Nephron progenitor cell (in vitro differentiated cells): ENCODE results near the gene EDEM2.
"Not testable (repeated sequence)": the region's sequence is repeated elsewhere in the genome, so short reads cannot be mapped to it uniquely, and the experiment has no call there.

Experiments used
- DNase-seq: peaks from one replicate; pipeline ENCODE4 v3.0.0; 2021
- H3K27ac Mint-ChIP-seq: 2 replicates; pipeline ENCODE4 v1.8.0; 2021; ENCODE audit warnings: mild to moderate bottlenecking, moderate library complexity, mixed read lengths
- H3K27me3 Mint-ChIP-seq: 2 replicates; pipeline ENCODE4 v1.8.0; 2021; ENCODE audit warnings: mild to moderate bottlenecking, low read depth, mixed read lengths; ENCODE audit not compliant: poor library complexity
- H3K36me3 Mint-ChIP-seq: 2 replicates; pipeline ENCODE4 v1.8.0; 2021; ENCODE audit warnings: low read depth, mixed read lengths
- H3K4me1 Mint-ChIP-seq: 2 replicates; pipeline ENCODE4 v1.8.0; 2021; ENCODE audit warnings: mixed read lengths
- H3K4me3 Mint-ChIP-seq: 2 replicates; pipeline ENCODE4 v1.8.0; 2021; ENCODE audit warnings: mild to moderate bottlenecking, moderate library complexity, mixed read lengths
- H3K9me3 Mint-ChIP-seq: 2 replicates; pipeline ENCODE4 v1.8.0; 2021; ENCODE audit warnings: mild to moderate bottlenecking, moderate library complexity, mixed read lengths
- CTCF ChIP-seq: fragments of 200-600 bp; sonication (generic); IDR thresholded peaks from 2 replicates; pipeline ENCODE4 v1.5.0; 2021; ENCODE audit warnings: antibody characterized with exemption

EDEM2 gene

GRCh38 chr20:35116258-35116657, 30.9 kb downstream of the EDEM2 start:
- Mint-ChIP-seq H3K4me1 (no peaks in the 10 kb centered on the region), H3K27me3 (peaks cover 4% of the 10 kb centered on the region), H3K9me3 (no peaks in the 10 kb centered on the region), H3K4me3 (no peak overlapping the region), H3K36me3 (peaks cover 26% of the 10 kb centered on the region), H3K27ac (peak overlapping the region; percentile 64)
- TF ChIP-seq CTCF = no peak
- no peak for DNase-seq

GRCh38 chr20:35115606-35116005, 31.5 kb downstream of the EDEM2 start:
- H3K4me1 Mint-ChIP-seq = no peaks in the 10 kb centered on the region
- peak overlapping the region; percentile 1 for H3K27ac Mint-ChIP-seq
- peaks cover 4% of the 10 kb centered on the region for H3K27me3 Mint-ChIP-seq
- no peak for DNase-seq
- no peaks in the 10 kb centered on the region for H3K9me3 Mint-ChIP-seq
- H3K4me3 Mint-ChIP-seq = no peak overlapping the region
- no peak for TF ChIP-seq CTCF
- peaks cover 26% of the 10 kb centered on the region for H3K36me3 Mint-ChIP-seq

GRCh38 chr20:35112276-35112675, 34.9 kb downstream of the EDEM2 start:
- not testable (repeated sequence) for H3K4me1 Mint-ChIP-seq, H3K27me3 Mint-ChIP-seq, DNase-seq, H3K27ac Mint-ChIP-seq, H3K4me3 Mint-ChIP-seq, H3K36me3 Mint-ChIP-seq, H3K9me3 Mint-ChIP-seq

GRCh38 chr20:35111141-35111888, 35.8 kb downstream of the EDEM2 start:
- no peak for DNase-seq
- Mint-ChIP-seq H3K4me1 (no peaks in the 10 kb centered on the region), H3K27ac (no peak overlapping the region), H3K9me3 (no peaks in the 10 kb centered on the region), H3K36me3 (peaks cover 9% of the 10 kb centered on the region), H3K4me3 (no peak overlapping the region), H3K27me3 (peaks cover 3% of the 10 kb centered on the region)
- TF ChIP-seq CTCF = no peak

- no peaks in the 10 kb centered on the region for H3K9me3 Mint-ChIP-seq
- no peaks in the 10 kb centered on the region for H3K4me1 Mint-ChIP-seq
- no peak for DNase-seq
- no peaks in the 10 kb centered on the region for H3K36me3 Mint-ChIP-seq
- H3K27me3 Mint-ChIP-seq = peaks cover 5% of the 10 kb centered on the region
- H3K27ac Mint-ChIP-seq = no peak overlapping the region
- no peak overlapping the region for H3K4me3 Mint-ChIP-seq
- TF ChIP-seq CTCF = no peak
Observed at GRCh38 chr20:35108921-35109320, 38.2 kb downstream of the EDEM2 start.

GRCh38 chr20:35106827-35107380, 40.2 kb downstream of the EDEM2 start:
- Mint-ChIP-seq H3K4me3 (no peak overlapping the region), H3K36me3 (no peaks in the 10 kb centered on the region)

More at GRCh38 chr20:35106827-35107380, 40.2 kb downstream of the EDEM2 start:
- TF ChIP-seq CTCF = no peak
- H3K9me3 Mint-ChIP-seq = no peaks in the 10 kb centered on the region
- no peak overlapping the region for H3K27ac Mint-ChIP-seq
- no peaks in the 10 kb centered on the region for H3K4me1 Mint-ChIP-seq
- no peak for DNase-seq
- H3K27me3 Mint-ChIP-seq = peaks cover 5% of the 10 kb centered on the region
